ENCODE measurements around the gene BCL10. TPM values are rescaled to one million over a fixed set of nuclear protein-coding genes. Genes with fewer than 3 reads are reported as not detected.

BCL10 gene
- total RNA-seq, 4 donors from 2014 or later, result 17.8 to 34.4 (median 22.2) TPM

DNA sequence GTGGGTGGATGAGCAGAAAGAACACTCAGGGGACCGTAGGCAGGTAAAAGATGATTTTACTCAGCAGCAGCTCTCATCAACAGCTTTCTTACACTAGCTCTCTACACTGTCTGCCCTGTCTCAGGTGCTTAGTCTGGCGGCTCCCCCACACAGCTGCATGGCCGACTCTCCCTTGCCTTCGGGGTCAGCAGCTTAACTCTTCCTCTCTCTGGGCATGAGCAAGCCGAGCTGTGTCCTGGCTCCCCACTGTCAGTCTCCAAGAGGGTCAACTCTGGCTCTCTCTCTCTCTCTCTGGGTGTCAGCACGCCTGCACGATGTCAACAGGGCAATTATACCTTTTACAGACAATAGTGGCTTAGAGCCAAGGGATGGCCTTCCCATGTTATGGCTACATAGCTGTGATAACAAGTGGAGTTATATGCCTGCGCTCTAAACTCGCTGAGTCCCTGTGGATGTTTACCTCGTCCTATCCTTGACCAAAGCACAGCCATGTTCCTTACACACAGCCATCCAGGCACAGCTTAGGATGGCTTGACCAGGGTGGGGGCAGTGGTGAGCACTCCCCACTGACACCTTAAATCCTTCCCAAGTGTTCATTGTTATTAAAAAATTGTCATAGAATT lies 3.1 kb upstream of the BCL10 start:
- 76 to 89% methylated on average over 10 of the region's 10 CpGs for WGBS, 2 donors
- intact Hi-C loops (cut with DNase I; ENCODE audit: low total_unique reads), result no loop called here
- no peak for DNase-seq (ENCODE audit: low spot score in 2 of 2)
- H3K4me3 ChIP-seq (ENCODE audit: low read depth, poor library complexity, severe bottlenecking), result no peak overlapping the region
- TF ChIP-seq CTCF (IDR thresholded peaks at IDR 0.05) (no peak), POLR2A (IDR thresholded peaks at IDR 0.05) (no peak)

DNA sequence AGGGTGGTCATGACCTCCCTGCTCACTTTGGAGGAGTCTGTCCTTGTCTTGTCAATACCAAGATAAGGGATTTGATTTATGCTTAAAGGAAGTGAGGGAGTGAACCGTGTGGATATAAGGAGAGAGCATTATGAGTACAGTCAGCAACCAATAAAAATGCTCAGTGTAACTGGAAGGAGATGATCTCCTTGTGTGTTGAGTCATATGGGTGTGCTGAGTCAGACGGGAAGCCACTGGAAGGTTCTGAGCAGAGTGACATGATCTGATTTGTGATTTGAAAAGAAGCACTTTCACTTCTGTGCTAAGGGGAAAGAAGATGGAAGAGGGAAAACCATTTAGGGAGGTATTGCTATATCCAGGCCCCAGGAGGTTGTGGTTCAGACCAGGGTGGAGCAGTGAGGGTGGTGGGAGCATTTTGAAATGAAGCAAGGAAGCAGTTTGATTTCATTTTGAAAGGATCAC lies 2.5 kb upstream of the BCL10 start:
- WGBS, 2 donors, result 4 to 11% methylated on average over 2 of the region's 2 CpGs
- peak in 1 of 2 donors; percentile 73 for DNase-seq (ENCODE audit: low spot score in 2 of 2)
- intact Hi-C loops (cut with DNase I; ENCODE audit: low total_unique reads), result no loop called here
- no peak overlapping the region for H3K4me3 ChIP-seq (ENCODE audit: low read depth, poor library complexity, severe bottlenecking)
- no peak for TF ChIP-seq CTCF (IDR thresholded peaks at IDR 0.05)
- TF ChIP-seq POLR2A (IDR thresholded peaks at IDR 0.05), result no peak

GRCh38 chr1:85277802-85278201 lies 1.4 kb upstream of the BCL10 start:
- no peak for TF ChIP-seq POLR2A (IDR thresholded peaks at IDR 0.05)
- no peak for TF ChIP-seq CTCF (IDR thresholded peaks at IDR 0.05)
- H3K4me3 ChIP-seq (ENCODE audit: low read depth, poor library complexity, severe bottlenecking), result no peak overlapping the region
- intact Hi-C loops (cut with DNase I; ENCODE audit: low total_unique reads), result no loop called here
- WGBS, 2 donors, result 90 to 91% methylated on average over 4 of the region's 4 CpGs
- DNase-seq (ENCODE audit: low spot score in 2 of 2), result no peak

DNA sequence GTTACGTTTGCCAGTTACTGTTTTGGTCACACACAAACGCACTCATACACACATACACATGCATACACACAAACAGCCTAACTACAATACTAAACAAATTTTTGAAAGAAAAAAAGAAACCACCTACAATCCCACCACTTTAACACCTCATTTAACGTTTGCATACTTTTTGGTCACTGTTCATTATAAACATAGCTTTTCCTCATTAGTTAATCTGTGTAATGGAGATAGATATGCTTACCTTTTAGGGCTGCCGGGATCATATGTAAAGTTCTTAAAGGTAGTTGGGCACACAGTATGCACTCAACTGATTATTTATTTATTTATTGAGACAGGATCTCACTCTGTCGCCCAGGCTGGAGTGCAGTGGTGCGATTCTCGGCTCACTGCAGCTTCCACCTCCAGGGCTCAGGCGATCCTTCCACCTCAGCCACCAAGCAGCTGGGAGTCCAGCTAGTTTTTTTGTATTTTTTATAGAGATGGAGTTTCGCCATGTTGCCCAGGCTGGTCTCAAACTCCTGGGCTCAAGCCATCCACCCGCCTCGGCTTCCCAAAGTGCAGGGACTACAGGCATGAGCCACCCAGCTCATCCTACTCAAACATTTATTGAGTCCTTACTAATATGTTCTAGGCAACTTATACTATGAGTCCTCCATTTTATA lies 677 bp upstream of the BCL10 start:
- no peak for DNase-seq (ENCODE audit: low spot score in 2 of 2)
- WGBS, 2 donors, result 58 to 62% methylated on average over 11 of the region's 11 CpGs

GRCh38 chr1:85275701-85276214 lies 674 bp downstream of the BCL10 start:
- no peak for TF ChIP-seq POLR2A (IDR thresholded peaks at IDR 0.05)
- TF ChIP-seq CTCF (IDR thresholded peaks at IDR 0.05), result no peak
- DNase-seq (ENCODE audit: low spot score in 2 of 2), result no peak
- peak overlapping the region; percentile 94 for H3K4me3 ChIP-seq (ENCODE audit: low read depth, poor library complexity, severe bottlenecking)
- 0 to 2% methylated on average over 13 of the region's 13 CpGs for WGBS, 2 donors
- intact Hi-C loops (cut with DNase I; ENCODE audit: low total_unique reads), result no loop called here

More for the DNA sequence above, 677 bp upstream of the BCL10 start:
- peak overlapping the region; percentile 17 for H3K4me3 ChIP-seq (ENCODE audit: low read depth, poor library complexity, severe bottlenecking)
- intact Hi-C loops (cut with DNase I; ENCODE audit: low total_unique reads), result no loop called here
- no peak for TF ChIP-seq CTCF (IDR thresholded peaks at IDR 0.05)
- no peak for TF ChIP-seq POLR2A (IDR thresholded peaks at IDR 0.05)

Measured in lower leg skin (tissue), 4 donors.